Measurements from ENCODE around the gene KMT2C.

DNA sequence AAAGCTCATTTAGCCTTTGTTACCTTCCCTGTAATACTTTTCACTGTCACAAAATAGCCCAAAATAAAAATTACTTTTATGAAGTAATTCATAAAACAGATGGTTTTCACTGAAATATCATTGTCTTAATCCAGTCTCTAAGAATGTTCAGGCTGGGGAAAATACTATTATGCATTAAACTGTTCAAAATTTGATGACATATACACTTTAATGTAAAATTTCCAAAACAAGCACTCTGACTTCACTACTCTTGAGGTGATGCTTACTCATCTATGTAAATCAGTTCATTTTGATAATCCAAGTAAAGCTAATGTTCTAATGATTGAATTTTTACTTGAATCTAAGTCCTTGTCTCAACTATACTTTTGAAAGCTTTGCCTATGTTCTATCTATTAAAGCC, 127.9 kb downstream of the KMT2C start:
- no peak for TF ChIP-seq POLR2A (IDR thresholded peaks at IDR 0.05)
- TF ChIP-seq, protein P1, sequence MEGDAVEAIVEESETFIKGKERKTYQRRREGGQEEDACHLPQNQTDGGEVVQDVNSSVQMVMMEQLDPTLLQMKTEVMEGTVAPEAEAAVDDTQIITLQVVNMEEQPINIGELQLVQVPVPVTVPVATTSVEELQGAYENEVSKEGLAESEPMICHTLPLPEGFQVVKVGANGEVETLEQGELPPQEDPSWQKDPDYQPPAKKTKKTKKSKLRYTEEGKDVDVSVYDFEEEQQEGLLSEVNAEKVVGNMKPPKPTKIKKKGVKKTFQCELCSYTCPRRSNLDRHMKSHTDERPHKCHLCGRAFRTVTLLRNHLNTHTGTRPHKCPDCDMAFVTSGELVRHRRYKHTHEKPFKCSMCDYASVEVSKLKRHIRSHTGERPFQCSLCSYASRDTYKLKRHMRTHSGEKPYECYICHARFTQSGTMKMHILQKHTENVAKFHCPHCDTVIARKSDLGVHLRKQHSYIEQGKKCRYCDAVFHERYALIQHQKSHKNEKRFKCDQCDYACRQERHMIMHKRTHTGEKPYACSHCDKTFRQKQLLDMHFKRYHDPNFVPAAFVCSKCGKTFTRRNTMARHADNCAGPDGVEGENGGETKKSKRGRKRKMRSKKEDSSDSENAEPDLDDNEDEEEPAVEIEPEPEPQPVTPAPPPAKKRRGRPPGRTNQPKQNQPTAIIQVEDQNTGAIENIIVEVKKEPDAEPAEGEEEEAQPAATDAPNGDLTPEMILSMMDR (IDR thresholded peaks at IDR 0.05), result no peak

Data from Peyer's patch (tissue), 4 donors.